Loucy (cell line): ENCODE measurements around the gene MTHFR.
A peak's percentile ranks its signal among the peaks of the same experiment; 100 is the strongest.

Experiments used
- H2AFZ ChIP-seq: fragments of 200-600 bp; sonication (generic); 2 replicates; pipeline ENCODE4 v1.6.0; 2016; ENCODE audit warnings: antibody characterized with exemption, mild to moderate bottlenecking, low read length, moderate library complexity
- H3F3A ChIP-seq: fragments of 200-600 bp; 2 replicates; pipeline ENCODE4 v1.6.0; 2016; ENCODE audit warnings: antibody characterized with exemption, low read depth, mild to moderate bottlenecking
- H3K27me3 ChIP-seq: fragments of 200-600 bp; sonication (generic); 2 replicates; pipeline ENCODE4 v1.6.1; 2014; ENCODE audit warnings: low read length, mild to moderate bottlenecking; ENCODE audit not compliant: insufficient read depth, poor library complexity, severe bottlenecking
- H3K36me3 ChIP-seq: fragments of 200-600 bp; sonication (generic); 2 replicates; pipeline ENCODE4 v1.6.1; 2016; ENCODE audit warnings: low read length; ENCODE audit not compliant: insufficient read depth
- H3K4me1 ChIP-seq: fragments of 200-600 bp; sonication (generic); 2 replicates; pipeline ENCODE4 v1.5.1; 2014; ENCODE audit warnings: low read length, mild to moderate bottlenecking; ENCODE audit not compliant: insufficient read depth, poor library complexity, severe bottlenecking
- H3K4me2 ChIP-seq: fragments of 200-600 bp; sonication (generic); 2 replicates; pipeline ENCODE4 v1.6.0; 2014; ENCODE audit warnings: antibody characterized with exemption, low read length, low read depth, mild to moderate bottlenecking; ENCODE audit not compliant: poor library complexity, severe bottlenecking
- H3K4me3 ChIP-seq: fragments of 200-600 bp; sonication (generic); 2 replicates; pipeline ENCODE4 v1.5.1; 2014; ENCODE audit warnings: low read length, mild to moderate bottlenecking, mixed read lengths; ENCODE audit not compliant: poor library complexity, severe bottlenecking
- H3K79me2 ChIP-seq: fragments of 200-600 bp; sonication (generic); 2 replicates; pipeline ENCODE4 v1.6.1; 2014; ENCODE audit warnings: low read length; ENCODE audit not compliant: insufficient read depth
- H3K9ac ChIP-seq: fragments of 200-600 bp; sonication (generic); 2 replicates; pipeline ENCODE4 v1.6.0; 2014; ENCODE audit warnings: mild to moderate bottlenecking, low read depth, low read length, moderate library complexity; ENCODE audit not compliant: poor library complexity, severe bottlenecking
- H3K9me2 ChIP-seq: fragments of 200-600 bp; sonication (generic); replicated peaks from 2 replicates; pipeline ENCODE4 v1.6.1; 2016; ENCODE audit warnings: low read depth, low read length, mixed read lengths
- H3K9me3 ChIP-seq: fragments of 200-600 bp; sonication (generic); 2 replicates; pipeline ENCODE4 v1.6.1; 2014; ENCODE audit warnings: mild to moderate bottlenecking, antibody characterized with exemption, low read length, low read depth; ENCODE audit not compliant: insufficient read depth
- H4K20me1 ChIP-seq: fragments of 200-600 bp; sonication (generic); 2 replicates; pipeline ENCODE4 v1.6.0; 2014; ENCODE audit warnings: antibody characterized with exemption, low read length, mild to moderate bottlenecking; ENCODE audit not compliant: insufficient read depth, poor library complexity, severe bottlenecking
- EZH2phosphoT487 ChIP-seq: fragments of 200-600 bp; IDR thresholded peaks from 2 replicates; pipeline ENCODE4 v1.6.1; 2018; ENCODE audit warnings: antibody characterized with exemption, mild to moderate bottlenecking, moderate library complexity, borderline replicate concordance
- TF ChIP-seq, protein P1 (sequence below): fragments of 200-600 bp; sonication (generic); conservative IDR thresholded peaks from 2 replicates; pipeline ENCODE4 v1.5.1; 2014; ENCODE audit warnings: mild to moderate bottlenecking, antibody characterized with exemption, low read length

MTHFR gene

DNA sequence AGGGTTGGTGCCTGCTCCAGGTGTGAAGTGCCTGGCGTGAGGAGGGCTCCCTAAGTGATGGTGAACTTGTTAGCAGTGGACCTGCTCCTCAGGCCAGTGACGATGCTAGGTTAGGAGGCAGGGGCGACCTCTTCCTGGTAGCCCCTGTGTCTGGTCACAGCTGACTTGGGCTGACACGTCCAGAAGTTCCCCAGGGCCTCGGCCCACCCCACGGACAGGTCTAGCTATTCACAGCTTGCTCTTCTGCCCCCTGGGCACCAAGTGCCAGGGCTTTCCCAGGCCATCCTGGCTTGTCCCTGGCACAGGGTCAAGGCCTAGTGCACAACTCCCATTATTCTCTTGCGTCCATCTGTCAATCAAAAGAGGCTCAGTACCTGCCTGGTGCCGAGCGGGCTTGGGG is 54.7 kb downstream of the MTHFR start:
- H3F3A ChIP-seq = no peaks in the 10 kb centered on the region
- H3K79me2 ChIP-seq = no peaks in the 10 kb centered on the region
- no peaks in the 10 kb centered on the region for H3K36me3 ChIP-seq
- no peaks in the 10 kb centered on the region for H3K9me2 ChIP-seq
- no peak overlapping the region for H3K4me2 ChIP-seq
- TF ChIP-seq, protein P1, sequence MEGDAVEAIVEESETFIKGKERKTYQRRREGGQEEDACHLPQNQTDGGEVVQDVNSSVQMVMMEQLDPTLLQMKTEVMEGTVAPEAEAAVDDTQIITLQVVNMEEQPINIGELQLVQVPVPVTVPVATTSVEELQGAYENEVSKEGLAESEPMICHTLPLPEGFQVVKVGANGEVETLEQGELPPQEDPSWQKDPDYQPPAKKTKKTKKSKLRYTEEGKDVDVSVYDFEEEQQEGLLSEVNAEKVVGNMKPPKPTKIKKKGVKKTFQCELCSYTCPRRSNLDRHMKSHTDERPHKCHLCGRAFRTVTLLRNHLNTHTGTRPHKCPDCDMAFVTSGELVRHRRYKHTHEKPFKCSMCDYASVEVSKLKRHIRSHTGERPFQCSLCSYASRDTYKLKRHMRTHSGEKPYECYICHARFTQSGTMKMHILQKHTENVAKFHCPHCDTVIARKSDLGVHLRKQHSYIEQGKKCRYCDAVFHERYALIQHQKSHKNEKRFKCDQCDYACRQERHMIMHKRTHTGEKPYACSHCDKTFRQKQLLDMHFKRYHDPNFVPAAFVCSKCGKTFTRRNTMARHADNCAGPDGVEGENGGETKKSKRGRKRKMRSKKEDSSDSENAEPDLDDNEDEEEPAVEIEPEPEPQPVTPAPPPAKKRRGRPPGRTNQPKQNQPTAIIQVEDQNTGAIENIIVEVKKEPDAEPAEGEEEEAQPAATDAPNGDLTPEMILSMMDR = no peak
- TF ChIP-seq EZH2phosphoT487 = no peak
- no peak overlapping the region for H3K9ac ChIP-seq
- H2AFZ ChIP-seq = no peak overlapping the region
- no peaks in the 10 kb centered on the region for H3K9me3 ChIP-seq
- no peaks in the 10 kb centered on the region for H4K20me1 ChIP-seq
- peaks cover 13% of the 10 kb centered on the region for H3K4me1 ChIP-seq
- H3K4me3 ChIP-seq = no peak overlapping the region
- H3K27me3 ChIP-seq = no peaks in the 10 kb centered on the region

DNA sequence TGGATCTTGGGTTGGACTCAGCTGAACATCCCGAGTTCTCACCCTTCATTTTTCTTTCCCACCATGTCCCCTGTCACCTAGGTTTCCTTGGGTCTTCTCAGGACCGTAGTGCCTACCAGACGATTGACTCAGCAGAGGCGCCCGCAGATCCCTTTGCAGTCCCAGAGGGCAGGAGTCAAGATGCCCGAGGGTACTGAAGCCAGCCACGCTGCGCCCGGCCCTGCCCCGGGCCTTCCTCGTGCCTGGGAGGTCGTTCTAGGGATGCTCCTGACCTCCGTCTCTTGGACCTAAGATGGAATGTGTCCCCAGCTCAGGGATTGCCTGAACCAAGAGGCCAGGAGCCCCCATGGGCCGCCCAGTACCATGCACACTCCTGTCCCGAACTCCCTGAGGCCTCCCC is 55.8 kb downstream of the MTHFR start:
- Histone ChIP-seq H2AFZ (no peak overlapping the region), H3K9ac (no peak overlapping the region), H3K36me3 (no peaks in the 10 kb centered on the region), H3K79me2 (no peaks in the 10 kb centered on the region), H3K9me2 (no peaks in the 10 kb centered on the region), H3K4me3 (no peak overlapping the region), H3K27me3 (no peaks in the 10 kb centered on the region), H3F3A (no peaks in the 10 kb centered on the region), H4K20me1 (no peaks in the 10 kb centered on the region), H3K4me1 (peaks cover 19% of the 10 kb centered on the region), H3K4me2 (no peak overlapping the region), H3K9me3 (no peaks in the 10 kb centered on the region)
- no peak for TF ChIP-seq EZH2phosphoT487
- TF ChIP-seq, protein P1 = no peak

DNA sequence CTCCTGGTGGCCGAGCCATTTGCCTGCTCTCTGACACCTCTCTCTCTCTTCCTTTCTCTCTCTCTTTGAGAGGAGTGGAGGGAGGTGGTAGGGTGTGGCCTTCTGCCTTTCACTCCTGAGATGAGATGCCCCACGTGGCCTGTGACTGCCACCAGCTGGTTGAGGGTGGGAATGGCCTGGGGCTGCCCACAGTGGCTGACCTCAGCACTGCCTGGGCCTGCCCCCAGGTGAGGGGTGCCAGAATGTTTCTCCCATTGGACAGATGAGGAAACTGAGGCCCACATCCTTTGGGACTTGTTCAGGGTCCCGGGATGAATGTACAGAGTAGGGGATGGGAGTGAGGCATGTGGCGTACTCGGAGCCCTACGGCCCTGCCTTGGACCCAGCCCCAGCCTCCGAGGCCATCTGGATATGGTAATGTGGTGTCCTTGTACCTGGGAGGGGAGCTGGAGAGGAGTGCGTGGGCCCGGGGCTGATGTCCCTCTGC is 56.5 kb downstream of the MTHFR start:
- Histone ChIP-seq H3K9me3 (no peaks in the 10 kb centered on the region), H4K20me1 (no peaks in the 10 kb centered on the region), H3K9me2 (no peaks in the 10 kb centered on the region), H3K4me1 (peaks cover 19% of the 10 kb centered on the region), H3K4me3 (peak overlapping the region; percentile 47), H3K36me3 (no peaks in the 10 kb centered on the region), H3K79me2 (no peaks in the 10 kb centered on the region), H3K27me3 (no peaks in the 10 kb centered on the region), H2AFZ (peak overlapping the region; percentile 72; the same call in 1 of the 2 replicates), H3F3A (no peaks in the 10 kb centered on the region), H3K9ac (peak overlapping the region; percentile 61), H3K4me2 (peak overlapping the region; percentile 64)
- no peak for TF ChIP-seq EZH2phosphoT487
- TF ChIP-seq, protein P1 = peak; percentile 99
